SK-N-SH treated with all-trans-retinoic acid at 6 μM for 48 hours (cell line): ENCODE measurements around the gene ARID5A.

Source experiments
- ATAC-seq: fragments of 200-7000 bp; cut with Tn5 transposase; 3 replicates; pipeline ENCODE4 v1.9.1; 2020; ENCODE audit warnings: mild to moderate bottlenecking, moderate library complexity
- ARNTL ChIP-seq: fragments of 450-650 bp; formaldehyde crosslinking; IDR thresholded peaks from 2 replicates; pipeline ENCODE4 v1.5.0; 2020; ENCODE audit warnings: low read depth, mild to moderate bottlenecking, moderate library complexity, borderline replicate concordance
- BACH2 ChIP-seq: fragments of 250-450 bp; sonication (Bioruptor Pico); IDR thresholded peaks from 2 replicates; pipeline ENCODE4 v1.9.0; 2021; ENCODE audit warnings: mild to moderate bottlenecking, borderline replicate concordance
- CSDC2 ChIP-seq: fragments of 250-450 bp; sonication (Bioruptor Pico); IDR thresholded peaks from 2 replicates; pipeline ENCODE4 v1.5.0; 2020; ENCODE audit warnings: mild to moderate bottlenecking, moderate library complexity
- ESRRG ChIP-seq: fragments of 250-450 bp; sonication (Bioruptor Pico); IDR thresholded peaks from 2 replicates; pipeline ENCODE4 v1.6.1; 2021; ENCODE audit warnings: mild to moderate bottlenecking
- GLIS3 ChIP-seq: fragments of 250-450 bp; sonication (Bioruptor Pico); IDR thresholded peaks from 2 replicates; pipeline ENCODE4 v1.5.0; 2020; ENCODE audit warnings: mild to moderate bottlenecking, moderate library complexity
- ISL1 ChIP-seq: fragments of 250-450 bp; sonication (Bioruptor Pico); IDR thresholded peaks from 2 replicates; pipeline ENCODE4 v2.1.2; 2022; ENCODE audit warnings: mild to moderate bottlenecking, moderate library complexity
- OSR1 ChIP-seq: fragments of 250-450 bp; sonication (Bioruptor Pico); IDR thresholded peaks from 2 replicates; pipeline ENCODE4 v1.8.0; 2022; ENCODE audit warnings: moderate library complexity, mild to moderate bottlenecking, inconsistent platforms
- RARB ChIP-seq: fragments of 250-450 bp; sonication (Bioruptor Pico); IDR thresholded peaks from 2 replicates; pipeline ENCODE4 v1.8.0; 2021; ENCODE audit warnings: mild to moderate bottlenecking, moderate library complexity
- SNAI2 ChIP-seq: fragments of 250-450 bp; sonication (Bioruptor Pico); IDR thresholded peaks from 2 replicates; pipeline ENCODE4 v1.5.0; 2020; ENCODE audit warnings: mild to moderate bottlenecking, moderate library complexity
- TCF4 ChIP-seq: fragments of 250-450 bp; sonication (Bioruptor Pico); IDR thresholded peaks from 2 replicates; pipeline ENCODE4 v1.8.0; 2021; ENCODE audit warnings: mild to moderate bottlenecking, moderate library complexity, borderline replicate concordance
- TOX ChIP-seq: fragments of 250-450 bp; sonication (Bioruptor Pico); IDR thresholded peaks from 2 replicates; pipeline ENCODE4 v1.8.0; 2021; ENCODE audit warnings: mild to moderate bottlenecking, moderate library complexity, borderline replicate concordance
- ZC3H10 ChIP-seq: fragments of 250-450 bp; sonication (Bioruptor Pico); IDR thresholded peaks from 2 replicates; pipeline ENCODE4 v1.5.1; 2021; ENCODE audit warnings: mild to moderate bottlenecking, moderate library complexity
- ZFP3 ChIP-seq: fragments of 250-450 bp; sonication (Bioruptor Pico); IDR thresholded peaks from 2 replicates; pipeline ENCODE4 v1.5.0; 2020; ENCODE audit warnings: mild to moderate bottlenecking, moderate library complexity
- ZFP30 ChIP-seq: fragments of 450-650 bp; formaldehyde crosslinking; IDR thresholded peaks from 2 replicates; pipeline ENCODE4 v1.5.0; 2022; ENCODE audit warnings: mild to moderate bottlenecking, moderate library complexity
- ZNF565 ChIP-seq: fragments of 450-650 bp; formaldehyde crosslinking; conservative IDR thresholded peaks from 2 replicates; pipeline ENCODE4 v1.5.0; 2020; ENCODE audit warnings: low read depth, mild to moderate bottlenecking, moderate library complexity
- ZNF70 ChIP-seq: fragments of 450-650 bp; formaldehyde crosslinking; IDR thresholded peaks from 2 replicates; pipeline ENCODE4 v1.5.0; 2020; ENCODE audit warnings: mild to moderate bottlenecking, moderate library complexity
- TF ChIP-seq, protein P1 (sequence below): fragments of 250-450 bp; sonication (Bioruptor Pico); IDR thresholded peaks from 2 replicates; pipeline ENCODE4 v1.5.0; 2020; ENCODE audit warnings: mild to moderate bottlenecking, moderate library complexity
- TF ChIP-seq, protein P2 (sequence below): fragments of 250-450 bp; sonication (Bioruptor Pico); IDR thresholded peaks from 2 replicates; pipeline ENCODE4 v1.8.0; 2021; ENCODE audit warnings: low read depth, mild to moderate bottlenecking, moderate library complexity, borderline replicate concordance
- TF ChIP-seq, protein P3 (sequence below): fragments of 250-450 bp; sonication (Bioruptor Pico); IDR thresholded peaks from 2 replicates; pipeline ENCODE4 v1.5.1; 2020; ENCODE audit warnings: low read depth, mild to moderate bottlenecking, moderate library complexity
- TF ChIP-seq, protein P4 (sequence below): fragments of 250-450 bp; sonication (Bioruptor Pico); IDR thresholded peaks from 2 replicates; pipeline ENCODE4 v1.8.0; 2020; ENCODE audit warnings: mild to moderate bottlenecking, moderate library complexity, borderline replicate concordance

Gene ARID5A

DNA sequence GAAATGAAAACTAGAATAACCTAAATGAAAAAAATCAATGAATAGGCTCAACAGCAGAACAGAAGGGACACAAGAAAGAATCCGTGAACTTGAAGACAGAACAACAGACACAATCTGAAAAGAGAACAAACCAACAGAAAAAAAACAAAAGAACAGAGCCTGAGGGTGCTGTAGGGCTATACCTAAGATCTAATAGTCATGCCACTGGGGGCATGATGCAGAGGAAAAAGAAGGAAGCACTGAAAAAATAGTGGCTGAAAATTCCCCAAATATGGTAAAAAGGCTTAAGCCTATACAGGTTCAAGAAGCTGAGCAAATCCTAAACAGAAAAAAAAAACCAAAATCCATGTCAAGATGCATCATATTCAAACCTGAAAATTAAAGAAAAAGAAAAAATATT lies 51.3 kb downstream of the ARID5A start (continued):
- TF ChIP-seq, protein P1, sequence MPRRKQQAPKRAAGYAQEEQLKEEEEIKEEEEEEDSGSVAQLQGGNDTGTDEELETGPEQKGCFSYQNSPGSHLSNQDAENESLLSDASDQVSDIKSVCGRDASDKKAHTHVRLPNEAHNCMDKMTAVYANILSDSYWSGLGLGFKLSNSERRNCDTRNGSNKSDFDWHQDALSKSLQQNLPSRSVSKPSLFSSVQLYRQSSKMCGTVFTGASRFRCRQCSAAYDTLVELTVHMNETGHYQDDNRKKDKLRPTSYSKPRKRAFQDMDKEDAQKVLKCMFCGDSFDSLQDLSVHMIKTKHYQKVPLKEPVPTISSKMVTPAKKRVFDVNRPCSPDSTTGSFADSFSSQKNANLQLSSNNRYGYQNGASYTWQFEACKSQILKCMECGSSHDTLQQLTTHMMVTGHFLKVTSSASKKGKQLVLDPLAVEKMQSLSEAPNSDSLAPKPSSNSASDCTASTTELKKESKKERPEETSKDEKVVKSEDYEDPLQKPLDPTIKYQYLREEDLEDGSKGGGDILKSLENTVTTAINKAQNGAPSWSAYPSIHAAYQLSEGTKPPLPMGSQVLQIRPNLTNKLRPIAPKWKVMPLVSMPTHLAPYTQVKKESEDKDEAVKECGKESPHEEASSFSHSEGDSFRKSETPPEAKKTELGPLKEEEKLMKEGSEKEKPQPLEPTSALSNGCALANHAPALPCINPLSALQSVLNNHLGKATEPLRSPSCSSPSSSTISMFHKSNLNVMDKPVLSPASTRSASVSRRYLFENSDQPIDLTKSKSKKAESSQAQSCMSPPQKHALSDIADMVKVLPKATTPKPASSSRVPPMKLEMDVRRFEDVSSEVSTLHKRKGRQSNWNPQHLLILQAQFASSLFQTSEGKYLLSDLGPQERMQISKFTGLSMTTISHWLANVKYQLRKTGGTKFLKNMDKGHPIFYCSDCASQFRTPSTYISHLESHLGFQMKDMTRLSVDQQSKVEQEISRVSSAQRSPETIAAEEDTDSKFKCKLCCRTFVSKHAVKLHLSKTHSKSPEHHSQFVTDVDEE (CRISPR knock-in tag), result no peak
- TF ChIP-seq RARB, result no peak

DNA sequence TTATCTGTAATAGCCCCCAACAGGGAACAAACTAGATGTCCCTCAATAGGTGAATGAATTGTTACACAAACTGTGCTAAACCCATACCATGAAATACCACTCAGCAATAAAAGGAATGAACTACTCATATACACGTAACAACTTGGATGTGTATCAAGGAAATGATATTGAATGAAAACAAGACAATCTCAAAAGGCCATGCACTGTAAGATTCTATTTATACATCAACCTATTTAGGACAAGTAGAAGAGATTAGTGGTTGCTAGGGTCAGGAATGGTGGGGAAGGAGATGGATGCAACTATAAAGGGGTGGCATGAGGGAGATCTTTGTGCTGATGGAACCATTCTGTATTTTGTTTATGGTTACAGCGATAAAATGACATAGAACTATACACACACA lies 54.5 kb downstream of the ARID5A start:
- ATAC-seq, result no peak
- no peak for TF ChIP-seq RARB
- no peak for TF ChIP-seq SNAI2 (CRISPR knock-in tag)
- TF ChIP-seq ZFP3 (CRISPR knock-in tag), result no peak
- no peak for TF ChIP-seq ZNF70 (CRISPR knock-in tag)
- no peak for TF ChIP-seq ARNTL (CRISPR knock-in tag)
- TF ChIP-seq ESRRG (CRISPR knock-in tag), result no peak
- TF ChIP-seq ZC3H10, result no peak
- TF ChIP-seq TCF4 (CRISPR knock-in tag), result no peak
- no peak for TF ChIP-seq CSDC2 (CRISPR knock-in tag)
- TF ChIP-seq TOX (CRISPR knock-in tag), result no peak
- TF ChIP-seq, protein P2, sequence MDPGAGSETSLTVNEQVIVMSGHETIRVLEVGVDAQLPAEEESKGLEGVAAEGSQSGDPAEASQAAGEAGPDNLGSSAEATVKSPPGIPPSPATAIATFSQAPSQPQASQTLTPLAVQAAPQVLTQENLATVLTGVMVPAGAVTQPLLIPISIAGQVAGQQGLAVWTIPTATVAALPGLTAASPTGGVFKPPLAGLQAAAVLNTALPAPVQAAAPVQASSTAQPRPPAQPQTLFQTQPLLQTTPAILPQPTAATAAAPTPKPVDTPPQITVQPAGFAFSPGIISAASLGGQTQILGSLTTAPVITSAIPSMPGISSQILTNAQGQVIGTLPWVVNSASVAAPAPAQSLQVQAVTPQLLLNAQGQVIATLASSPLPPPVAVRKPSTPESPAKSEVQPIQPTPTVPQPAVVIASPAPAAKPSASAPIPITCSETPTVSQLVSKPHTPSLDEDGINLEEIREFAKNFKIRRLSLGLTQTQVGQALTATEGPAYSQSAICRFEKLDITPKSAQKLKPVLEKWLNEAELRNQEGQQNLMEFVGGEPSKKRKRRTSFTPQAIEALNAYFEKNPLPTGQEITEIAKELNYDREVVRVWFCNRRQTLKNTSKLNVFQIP, result no peak
- no peak for TF ChIP-seq GLIS3 (CRISPR knock-in tag)
- TF ChIP-seq, protein P3, sequence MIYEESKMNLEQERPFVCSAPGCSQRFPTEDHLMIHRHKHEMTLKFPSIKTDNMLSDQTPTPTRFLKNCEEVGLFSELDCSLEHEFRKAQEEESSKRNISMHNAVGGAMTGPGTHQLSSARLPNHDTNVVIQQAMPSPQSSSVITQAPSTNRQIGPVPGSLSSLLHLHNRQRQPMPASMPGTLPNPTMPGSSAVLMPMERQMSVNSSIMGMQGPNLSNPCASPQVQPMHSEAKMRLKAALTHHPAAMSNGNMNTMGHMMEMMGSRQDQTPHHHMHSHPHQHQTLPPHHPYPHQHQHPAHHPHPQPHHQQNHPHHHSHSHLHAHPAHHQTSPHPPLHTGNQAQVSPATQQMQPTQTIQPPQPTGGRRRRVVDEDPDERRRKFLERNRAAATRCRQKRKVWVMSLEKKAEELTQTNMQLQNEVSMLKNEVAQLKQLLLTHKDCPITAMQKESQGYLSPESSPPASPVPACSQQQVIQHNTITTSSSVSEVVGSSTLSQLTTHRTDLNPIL (CRISPR knock-in tag), result no peak
- TF ChIP-seq OSR1 (CRISPR knock-in tag), result no peak
- TF ChIP-seq, protein P4, sequence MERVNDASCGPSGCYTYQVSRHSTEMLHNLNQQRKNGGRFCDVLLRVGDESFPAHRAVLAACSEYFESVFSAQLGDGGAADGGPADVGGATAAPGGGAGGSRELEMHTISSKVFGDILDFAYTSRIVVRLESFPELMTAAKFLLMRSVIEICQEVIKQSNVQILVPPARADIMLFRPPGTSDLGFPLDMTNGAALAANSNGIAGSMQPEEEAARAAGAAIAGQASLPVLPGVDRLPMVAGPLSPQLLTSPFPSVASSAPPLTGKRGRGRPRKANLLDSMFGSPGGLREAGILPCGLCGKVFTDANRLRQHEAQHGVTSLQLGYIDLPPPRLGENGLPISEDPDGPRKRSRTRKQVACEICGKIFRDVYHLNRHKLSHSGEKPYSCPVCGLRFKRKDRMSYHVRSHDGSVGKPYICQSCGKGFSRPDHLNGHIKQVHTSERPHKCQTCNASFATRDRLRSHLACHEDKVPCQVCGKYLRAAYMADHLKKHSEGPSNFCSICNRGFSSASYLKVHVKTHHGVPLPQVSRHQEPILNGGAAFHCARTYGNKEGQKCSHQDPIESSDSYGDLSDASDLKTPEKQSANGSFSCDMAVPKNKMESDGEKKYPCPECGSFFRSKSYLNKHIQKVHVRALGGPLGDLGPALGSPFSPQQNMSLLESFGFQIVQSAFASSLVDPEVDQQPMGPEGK (CRISPR knock-in tag), result no peak
- no peak for TF ChIP-seq ZFP30 (CRISPR knock-in tag)
- no peak for TF ChIP-seq ZNF565 (CRISPR knock-in tag)
- TF ChIP-seq ISL1 (CRISPR knock-in tag), result no peak
- TF ChIP-seq, protein P1 (CRISPR knock-in tag), result no peak

DNA sequence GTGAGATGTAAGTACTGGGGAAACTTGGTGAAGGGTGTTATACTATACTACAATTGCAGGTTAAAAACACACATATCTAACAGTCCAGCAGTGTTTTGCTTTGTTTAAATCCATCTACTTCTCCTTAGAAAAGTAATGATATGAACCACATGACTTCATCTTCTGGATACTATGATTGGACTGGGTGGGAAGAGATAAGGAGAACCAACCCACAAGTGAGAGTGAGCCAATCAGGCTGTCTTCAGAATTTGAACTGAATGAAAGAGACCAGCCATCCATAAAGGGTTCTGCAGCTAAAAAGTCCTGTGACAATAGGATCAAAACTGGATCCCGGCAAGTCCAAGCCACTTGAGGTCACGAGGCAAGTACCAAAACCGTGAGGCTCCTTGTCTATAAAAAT lies 54.9 kb downstream of the ARID5A start:
- ATAC-seq, result no peak
- TF ChIP-seq, protein P1 (CRISPR knock-in tag), result no peak
- no peak for TF ChIP-seq TCF4 (CRISPR knock-in tag)
- no peak for TF ChIP-seq GLIS3 (CRISPR knock-in tag)
- TF ChIP-seq ZC3H10, result no peak
- no peak for TF ChIP-seq ISL1 (CRISPR knock-in tag)
- TF ChIP-seq SNAI2 (CRISPR knock-in tag), result no peak
- TF ChIP-seq ARNTL (CRISPR knock-in tag), result no peak
- TF ChIP-seq ESRRG (CRISPR knock-in tag), result no peak
- TF ChIP-seq BACH2 (CRISPR knock-in tag), result no peak
- no peak for TF ChIP-seq TOX (CRISPR knock-in tag)
- no peak for TF ChIP-seq ZFP3 (CRISPR knock-in tag)
- TF ChIP-seq ZNF565 (CRISPR knock-in tag), result no peak
- no peak for TF ChIP-seq RARB
